Cardiac fibroblast (primary cell): ENCODE measurements around the gene MORF4L1.

ENCODE experiments used
- DNase-seq, 2 donors: peaks; one replicate each; pipeline versions ENCODE4 v3.0.0 to v3.0.0-alpha.2; 2010; ENCODE audit warnings: low read depth in 2 of 2
- H3K4me3 ChIP-seq, 2 donors: replicated peaks in 1 of 2; 1 replicate in 1 of 2; 2 replicates in 1 of 2; pipeline ENCODE4 v1.5.1; 2011; ENCODE audit warnings: low read depth in 2 of 2, low read length in 2 of 2, mild to moderate bottlenecking in 2 of 2, moderate library complexity in 1 of 2
- TF ChIP-seq, protein P1 (sequence below): IDR thresholded peaks from one replicate; pipeline ENCODE4 v1.5.1; 2011; ENCODE audit warnings: low read depth, mild to moderate bottlenecking, low read length, inconsistent platforms

The MORF4L1 gene

DNA sequence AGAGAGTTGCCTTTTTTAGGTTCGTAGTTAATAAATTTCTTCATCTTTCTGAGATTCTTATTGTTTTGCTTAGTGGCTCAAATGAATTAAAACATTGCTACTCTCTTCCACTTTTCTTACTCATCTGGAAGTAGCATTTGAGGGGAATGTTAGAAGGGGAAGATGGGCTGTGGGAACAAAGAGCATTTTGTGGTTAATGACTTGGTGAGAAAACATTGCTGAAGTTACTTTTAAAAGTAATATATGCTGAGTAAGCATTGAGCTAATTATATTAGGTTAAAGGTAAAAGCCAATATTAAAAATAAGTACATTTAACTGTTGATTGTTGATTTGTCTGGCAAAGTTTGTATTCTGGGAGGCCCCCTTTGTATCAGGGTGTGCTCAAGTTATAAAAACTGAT lies 5.7 kb downstream of the MORF4L1 start:
- no peak overlapping the region for H3K4me3 ChIP-seq

DNA sequence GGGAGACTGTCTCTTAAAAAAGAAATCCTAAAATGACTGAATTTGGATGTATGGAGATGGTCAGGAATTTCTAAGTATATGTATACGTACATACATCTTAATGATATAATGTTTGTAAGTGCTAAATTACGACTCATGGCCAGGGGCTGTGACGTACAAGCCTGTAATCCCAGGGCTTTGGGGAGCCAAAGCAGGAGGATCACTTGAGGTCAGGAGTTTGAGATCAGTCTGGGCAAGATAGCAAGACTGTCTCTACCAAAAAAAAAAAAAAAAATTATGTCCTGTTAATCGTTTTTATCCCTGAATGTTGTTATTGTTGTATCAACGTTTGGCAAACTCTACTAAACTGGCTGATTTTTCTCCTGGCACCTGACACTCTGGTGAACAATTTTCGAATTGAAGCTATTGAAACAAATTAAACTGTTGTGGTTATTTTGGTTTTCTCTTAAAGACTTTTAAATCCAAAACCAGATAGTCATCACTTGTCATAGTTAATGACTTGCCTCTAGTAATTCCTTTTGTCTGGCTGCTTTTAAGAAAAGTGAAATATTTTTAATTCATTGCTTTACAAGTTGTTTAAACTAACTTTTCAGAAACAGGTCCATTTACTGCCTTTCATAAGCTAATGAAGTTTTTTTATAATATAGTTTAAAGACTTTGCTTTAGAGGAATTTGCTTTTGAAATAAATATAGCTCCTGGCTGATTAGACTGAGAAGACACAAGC lies 7.0 kb downstream of the MORF4L1 start:
- no peak for DNase-seq
- H3K4me3 ChIP-seq = no peak overlapping the region
- TF ChIP-seq, protein P1, sequence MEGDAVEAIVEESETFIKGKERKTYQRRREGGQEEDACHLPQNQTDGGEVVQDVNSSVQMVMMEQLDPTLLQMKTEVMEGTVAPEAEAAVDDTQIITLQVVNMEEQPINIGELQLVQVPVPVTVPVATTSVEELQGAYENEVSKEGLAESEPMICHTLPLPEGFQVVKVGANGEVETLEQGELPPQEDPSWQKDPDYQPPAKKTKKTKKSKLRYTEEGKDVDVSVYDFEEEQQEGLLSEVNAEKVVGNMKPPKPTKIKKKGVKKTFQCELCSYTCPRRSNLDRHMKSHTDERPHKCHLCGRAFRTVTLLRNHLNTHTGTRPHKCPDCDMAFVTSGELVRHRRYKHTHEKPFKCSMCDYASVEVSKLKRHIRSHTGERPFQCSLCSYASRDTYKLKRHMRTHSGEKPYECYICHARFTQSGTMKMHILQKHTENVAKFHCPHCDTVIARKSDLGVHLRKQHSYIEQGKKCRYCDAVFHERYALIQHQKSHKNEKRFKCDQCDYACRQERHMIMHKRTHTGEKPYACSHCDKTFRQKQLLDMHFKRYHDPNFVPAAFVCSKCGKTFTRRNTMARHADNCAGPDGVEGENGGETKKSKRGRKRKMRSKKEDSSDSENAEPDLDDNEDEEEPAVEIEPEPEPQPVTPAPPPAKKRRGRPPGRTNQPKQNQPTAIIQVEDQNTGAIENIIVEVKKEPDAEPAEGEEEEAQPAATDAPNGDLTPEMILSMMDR = no peak

More for the DNA sequence above, 5.7 kb downstream of the MORF4L1 start:
- DNase-seq = peak; percentile 32 to 67
- TF ChIP-seq, protein P1 = no peak

DNA sequence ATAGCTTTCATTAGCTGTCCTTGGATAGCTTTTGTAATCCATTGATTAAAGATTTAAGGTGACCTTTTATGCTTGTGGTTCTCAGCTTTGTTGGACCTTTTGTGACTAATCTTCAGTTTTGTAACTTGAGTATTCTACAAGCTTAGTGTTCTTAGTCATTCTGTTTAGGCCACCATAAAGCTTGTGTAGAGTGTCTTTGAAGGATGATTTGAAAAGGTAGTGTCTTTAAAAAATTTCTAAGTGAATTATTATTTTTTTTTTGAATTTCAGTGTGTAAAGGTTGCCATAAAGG lies 7.5 kb downstream of the MORF4L1 start:
- TF ChIP-seq, protein P1 = no peak
- no peak overlapping the region for H3K4me3 ChIP-seq
- DNase-seq = peak in 1 of 2 donors; percentile 60

DNA sequence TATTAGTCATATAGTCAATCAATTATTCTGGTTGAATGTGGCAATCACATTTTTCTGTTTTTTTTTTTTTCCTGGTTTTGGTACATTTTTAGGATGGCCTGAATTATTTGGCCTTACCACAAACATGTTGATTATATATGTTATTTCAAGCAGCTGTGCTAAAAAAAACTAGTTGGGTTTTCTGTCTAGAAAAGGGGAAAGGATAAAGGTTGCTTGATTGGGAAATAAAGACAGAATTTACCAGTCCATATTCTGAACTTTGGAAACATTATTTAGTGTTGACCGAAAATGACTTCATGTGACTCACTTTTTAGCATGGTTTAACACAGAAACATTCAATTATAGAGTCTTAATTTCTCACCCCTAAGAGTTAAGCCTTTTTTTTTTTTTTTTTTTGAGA lies 8.1 kb downstream of the MORF4L1 start:
- TF ChIP-seq, protein P1 = no peak
- DNase-seq = peak in 1 of 2 donors; percentile 34
- no peak overlapping the region for H3K4me3 ChIP-seq

DNA sequence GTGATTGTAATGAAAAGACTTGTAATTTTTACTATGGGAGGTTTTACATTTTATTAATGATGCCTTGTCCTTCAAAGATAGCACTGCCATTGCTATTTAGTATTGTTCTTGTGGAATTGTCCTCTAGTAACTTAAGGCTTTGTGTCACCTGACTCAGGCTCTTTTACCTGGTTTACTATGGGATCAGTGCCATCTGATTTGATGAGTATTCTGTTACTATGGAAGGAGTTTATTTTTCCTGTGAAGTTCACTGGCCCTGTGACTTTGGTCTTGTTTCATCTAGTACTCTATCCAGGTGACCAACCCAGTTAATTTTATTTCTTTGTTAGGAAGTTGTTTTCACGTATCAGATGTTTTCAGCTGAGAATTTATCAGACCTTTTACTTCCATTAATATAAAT lies 9.0 kb downstream of the MORF4L1 start:
- TF ChIP-seq, protein P1 = no peak
- DNase-seq = no peak
- no peak overlapping the region for H3K4me3 ChIP-seq

DNA sequence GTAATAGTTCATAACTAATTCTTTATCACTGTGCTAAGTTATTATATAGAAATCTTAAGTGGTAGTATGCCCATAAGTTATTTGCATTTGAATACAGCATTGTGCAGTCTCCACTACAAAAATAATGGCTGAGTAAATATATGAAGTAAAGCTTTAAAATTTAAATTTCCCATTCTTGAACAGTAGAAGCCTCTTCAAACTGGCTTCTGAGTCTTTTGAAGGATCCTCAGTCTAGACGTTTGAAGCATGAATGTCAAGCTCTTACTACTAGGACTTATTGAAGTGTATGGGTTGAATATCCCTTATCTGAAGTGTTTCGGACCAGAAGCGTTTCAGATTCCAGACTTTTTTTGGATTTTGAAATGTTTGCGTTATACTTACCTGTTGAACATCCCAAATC lies 16.3 kb downstream of the MORF4L1 start:
- H3K4me3 ChIP-seq = no peak overlapping the region
- no peak for DNase-seq
- TF ChIP-seq, protein P1 = no peak

DNA sequence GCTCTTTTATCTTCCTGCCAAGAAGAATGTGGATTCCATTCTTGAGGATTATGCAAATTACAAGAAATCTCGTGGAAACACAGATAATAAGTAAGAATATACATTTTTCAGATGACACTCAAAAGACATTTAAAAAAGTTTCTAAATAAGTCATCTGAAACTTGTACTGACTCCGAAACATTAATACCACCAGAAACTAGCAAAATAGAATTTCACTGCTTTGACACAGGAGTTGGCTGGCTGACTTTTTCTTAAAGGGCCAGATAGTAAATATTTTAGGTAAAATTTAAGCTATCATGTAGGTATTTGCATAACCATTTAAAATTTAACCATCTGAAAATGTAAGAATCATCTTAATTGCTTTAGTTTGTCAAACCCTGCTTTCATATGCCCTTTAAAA lies 20.8 kb downstream of the MORF4L1 start:
- TF ChIP-seq, protein P1 = no peak
- DNase-seq = no peak

More for the DNA sequence above, 20.8 kb downstream of the MORF4L1 start:
- H3K4me3 ChIP-seq = no peak overlapping the region
